Adipocyte (in vitro differentiated cells): ENCODE data around the gene SUSD4.

ENCODE experiments used
- DNase-seq: peaks from one replicate; pipeline ENCODE4 v3.0.0-alpha.2; 2015; ENCODE audit warnings: low read depth
- H3K27me3 ChIP-seq: replicated peaks from 2 replicates; pipeline ENCODE4 v1.7.0; 2013; ENCODE audit warnings: mild to moderate bottlenecking, low read length, moderate library complexity; ENCODE audit not compliant: control insufficient read depth, insufficient read depth
- H3K36me3 ChIP-seq: 2 replicates; pipeline ENCODE4 v1.7.0; 2013; ENCODE audit warnings: low read length, mild to moderate bottlenecking, moderate library complexity; ENCODE audit not compliant: control insufficient read depth, insufficient read depth, severe bottlenecking
- H3K4me1 ChIP-seq: 2 replicates; pipeline ENCODE4 v1.7.0; 2013; ENCODE audit warnings: mild to moderate bottlenecking, low read length, moderate library complexity; ENCODE audit not compliant: control insufficient read depth, insufficient read depth
- H3K4me3 ChIP-seq: 2 replicates; pipeline ENCODE4 v1.7.0; 2013; ENCODE audit warnings: mild to moderate bottlenecking, low read length, moderate library complexity
- H3K9ac ChIP-seq: 2 replicates; pipeline ENCODE4 v1.7.0; 2013; ENCODE audit warnings: mild to moderate bottlenecking, low read length, moderate library complexity
- H3K9me3 ChIP-seq: 2 replicates; pipeline ENCODE4 v1.7.0; 2013; ENCODE audit warnings: mild to moderate bottlenecking, low read length, moderate library complexity; ENCODE audit not compliant: control insufficient read depth

Gene SUSD4

DNA sequence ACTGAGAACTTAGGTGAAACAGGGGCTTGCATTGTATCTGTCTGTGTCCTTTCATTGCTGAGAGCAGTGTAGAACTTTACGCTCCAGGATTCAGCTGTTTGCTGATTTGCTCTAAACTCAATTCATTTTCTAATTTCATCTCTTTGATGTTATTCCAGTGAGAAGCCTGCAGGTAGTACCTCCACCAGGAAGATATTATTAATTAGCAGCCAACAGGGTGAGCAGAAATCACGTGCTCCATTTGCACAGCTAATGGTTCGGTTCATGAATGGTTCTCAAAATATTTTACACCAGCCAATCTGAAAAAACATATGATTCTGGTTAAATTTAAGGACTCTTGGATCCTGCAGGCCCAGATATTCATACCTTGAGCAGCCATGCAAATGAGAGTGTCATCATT is 52.1 kb downstream of the SUSD4 start:
- Histone ChIP-seq H3K36me3 (no peaks in the 10 kb centered on the region), H3K4me3 (no peak overlapping the region), H3K9ac (no peak overlapping the region), H3K4me1 (no peaks in the 10 kb centered on the region), H3K9me3 (no peaks in the 10 kb centered on the region), H3K27me3 (peaks cover 57% of the 10 kb centered on the region)
- no peak for DNase-seq

DNA sequence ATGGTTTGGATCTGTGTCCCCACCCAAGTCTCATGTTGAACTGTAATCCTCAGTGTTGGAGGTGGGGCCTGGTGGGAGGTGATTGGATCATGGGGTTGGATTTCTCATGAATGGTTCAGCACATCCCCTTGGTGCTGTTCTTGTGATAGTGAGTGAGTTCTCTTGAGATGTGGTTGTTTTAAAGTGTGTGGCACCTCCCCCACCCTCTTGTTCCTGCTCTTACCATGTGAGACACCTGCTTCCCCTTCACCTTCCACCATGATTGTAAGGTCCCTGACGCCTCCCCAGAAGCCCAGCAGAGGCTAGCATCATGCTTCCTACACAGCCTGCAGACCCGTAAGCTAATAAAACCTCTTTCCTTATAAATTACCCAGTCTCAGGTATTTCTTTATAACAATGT is 55.8 kb downstream of the SUSD4 start:
- Histone ChIP-seq H3K9me3 (peaks cover 11% of the 10 kb centered on the region), H3K4me3 (no peak overlapping the region), H3K4me1 (no peaks in the 10 kb centered on the region), H3K36me3 (no peaks in the 10 kb centered on the region), H3K27me3 (peaks cover 41% of the 10 kb centered on the region), H3K9ac (no peak overlapping the region)
- no peak for DNase-seq

DNA sequence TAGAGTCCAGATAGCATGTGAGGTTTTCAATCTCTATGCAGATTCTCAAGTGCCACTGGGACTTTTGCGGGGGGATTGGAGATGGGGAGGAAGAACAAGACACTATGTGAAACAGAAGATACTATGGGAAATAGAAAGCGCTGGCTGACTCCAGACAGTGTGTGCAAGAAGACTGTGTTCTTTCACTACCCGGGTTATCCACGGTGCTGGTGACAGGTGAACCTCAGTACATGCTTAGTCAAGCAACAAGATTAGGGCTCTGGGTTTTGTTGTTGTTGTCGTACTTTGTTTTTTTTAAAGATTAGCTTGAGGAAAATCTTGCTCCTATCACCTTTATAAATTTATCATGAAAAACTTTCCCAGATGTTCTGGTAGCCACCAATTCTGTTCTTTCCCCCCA is 56.4 kb downstream of the SUSD4 start:
- Histone ChIP-seq H3K9me3 (peaks cover 14% of the 10 kb centered on the region), H3K4me1 (no peaks in the 10 kb centered on the region), H3K9ac (no peak overlapping the region), H3K27me3 (peaks cover 41% of the 10 kb centered on the region), H3K4me3 (no peak overlapping the region), H3K36me3 (no peaks in the 10 kb centered on the region)
- DNase-seq: no peak

DNA sequence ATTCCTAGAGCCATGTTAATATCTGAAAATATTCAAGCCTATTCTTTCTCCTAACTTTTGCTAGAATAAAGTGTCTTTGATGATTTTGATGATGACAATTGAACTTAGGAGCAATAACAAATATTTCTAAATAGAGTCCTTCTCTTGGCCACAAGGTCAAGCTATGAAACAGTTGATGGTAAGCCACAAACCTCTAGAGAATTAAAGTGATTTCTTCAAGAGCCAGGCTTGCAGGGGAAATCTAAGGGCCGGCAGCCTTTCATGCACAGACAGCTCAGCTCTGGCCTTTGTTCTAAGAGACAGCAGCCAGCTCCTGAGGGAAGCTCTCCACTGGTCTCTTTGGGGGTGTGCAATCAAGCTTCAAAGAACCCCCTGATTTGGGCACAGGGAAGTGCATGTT is 59.0 kb downstream of the SUSD4 start:
- no peak for DNase-seq
- Histone ChIP-seq H3K4me1 (no peaks in the 10 kb centered on the region), H3K36me3 (no peaks in the 10 kb centered on the region), H3K27me3 (peaks cover 29% of the 10 kb centered on the region), H3K4me3 (no peak overlapping the region), H3K9ac (no peak overlapping the region), H3K9me3 (peaks cover 14% of the 10 kb centered on the region)

DNA sequence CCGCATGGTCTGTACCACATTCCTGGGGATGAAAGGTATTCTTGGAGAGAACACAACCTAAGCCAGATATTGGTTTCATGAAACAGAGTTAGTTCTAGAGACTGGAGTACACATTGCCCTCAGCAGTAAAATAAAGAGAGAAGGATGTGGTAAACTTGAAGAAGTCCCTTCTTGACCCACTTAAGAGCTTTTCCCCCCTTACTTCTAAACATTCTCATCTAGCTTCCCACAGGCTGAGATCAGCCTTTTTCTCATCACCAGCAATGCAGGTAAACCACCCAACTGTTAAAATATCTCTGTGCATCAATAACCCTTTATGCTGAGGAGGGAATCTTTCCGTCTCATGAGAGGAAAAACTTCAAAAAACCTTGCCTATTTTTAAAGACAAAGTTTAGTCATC is 62.6 kb downstream of the SUSD4 start:
- DNase-seq: no peak
- Histone ChIP-seq H3K4me3 (no peak overlapping the region), H3K27me3 (peaks cover 7% of the 10 kb centered on the region)

DNA sequence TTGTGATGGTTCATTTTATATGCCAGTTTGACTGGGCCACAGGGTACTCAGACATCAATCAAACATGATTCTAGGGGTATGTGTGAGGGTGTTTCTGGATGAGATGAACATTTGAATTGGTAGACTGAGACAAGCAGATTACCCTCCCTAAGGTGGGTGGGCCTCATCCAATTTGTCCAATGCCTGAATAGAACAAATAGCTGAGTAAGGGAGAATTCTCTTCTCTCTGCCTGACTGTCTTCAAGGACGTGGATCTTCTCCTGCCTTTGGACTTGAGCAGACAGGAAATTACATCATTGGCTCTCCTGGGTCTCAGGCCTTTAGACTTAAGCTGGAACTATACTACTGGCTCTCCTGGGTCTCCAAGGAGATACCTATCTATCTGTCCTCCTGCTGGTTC is 64.4 kb downstream of the SUSD4 start:
- Histone ChIP-seq H3K9me3 (peaks cover 14% of the 10 kb centered on the region), H3K4me1 (no peaks in the 10 kb centered on the region), H3K36me3 (no peaks in the 10 kb centered on the region), H3K4me3 (no peak overlapping the region), H3K27me3 (peaks cover 16% of the 10 kb centered on the region), H3K9ac (no peak overlapping the region)
- DNase-seq: no peak

More for the DNA sequence above, 62.6 kb downstream of the SUSD4 start:
- Histone ChIP-seq H3K9ac (no peak overlapping the region), H3K4me1 (no peaks in the 10 kb centered on the region), H3K9me3 (peaks cover 14% of the 10 kb centered on the region), H3K36me3 (no peaks in the 10 kb centered on the region)

DNA sequence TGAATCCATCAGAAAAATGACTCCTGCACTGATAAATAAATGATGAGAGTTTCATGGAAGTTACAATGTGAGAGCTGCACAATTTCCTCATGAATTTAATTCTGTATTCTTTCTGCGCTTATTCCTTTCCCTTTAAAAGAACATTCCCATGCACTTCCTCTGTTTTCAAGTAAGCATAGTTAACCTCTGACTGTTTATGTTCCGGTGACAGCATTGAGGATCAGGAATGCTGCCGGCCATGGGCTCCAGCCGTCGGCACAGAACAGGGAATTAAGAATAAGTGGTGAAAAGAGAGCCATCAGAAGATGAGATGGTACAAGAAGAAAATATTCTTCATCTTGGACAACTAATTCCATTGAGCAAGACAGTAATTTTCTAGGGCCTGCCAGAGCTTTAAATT is 65.3 kb downstream of the SUSD4 start:
- no peak overlapping the region for H3K4me3 ChIP-seq
- DNase-seq: peak; percentile 36
- H3K36me3 ChIP-seq: no peaks in the 10 kb centered on the region
- peaks cover 9% of the 10 kb centered on the region for H3K9me3 ChIP-seq
- H3K27me3 ChIP-seq: peaks cover 25% of the 10 kb centered on the region
- no peaks in the 10 kb centered on the region for H3K4me1 ChIP-seq
- no peak overlapping the region for H3K9ac ChIP-seq

DNA sequence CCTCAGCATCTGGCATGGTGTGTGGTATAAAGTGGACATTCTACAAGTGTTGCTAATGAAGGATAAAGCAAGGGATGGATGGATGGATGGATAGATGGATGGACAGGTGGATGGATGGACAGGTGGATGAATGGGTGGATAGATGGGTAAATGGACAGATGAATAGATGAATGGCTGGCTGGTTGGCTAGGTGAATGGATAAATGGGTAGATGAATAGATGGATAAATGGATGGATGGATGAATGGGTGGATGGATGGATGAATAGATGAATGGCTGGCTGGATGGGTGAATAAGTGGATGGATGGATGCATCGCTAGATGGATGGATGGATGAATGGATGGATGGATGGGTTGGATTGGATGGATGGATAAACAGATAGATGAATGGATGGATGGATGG is 66.2 kb downstream of the SUSD4 start:
- H3K36me3 ChIP-seq: no peaks in the 10 kb centered on the region
- no peak for DNase-seq
- no peaks in the 10 kb centered on the region for H3K9me3 ChIP-seq
- no peak overlapping the region for H3K4me3 ChIP-seq
- H3K4me1 ChIP-seq: no peaks in the 10 kb centered on the region
- no peak overlapping the region for H3K9ac ChIP-seq
- H3K27me3 ChIP-seq: peaks cover 33% of the 10 kb centered on the region

DNA sequence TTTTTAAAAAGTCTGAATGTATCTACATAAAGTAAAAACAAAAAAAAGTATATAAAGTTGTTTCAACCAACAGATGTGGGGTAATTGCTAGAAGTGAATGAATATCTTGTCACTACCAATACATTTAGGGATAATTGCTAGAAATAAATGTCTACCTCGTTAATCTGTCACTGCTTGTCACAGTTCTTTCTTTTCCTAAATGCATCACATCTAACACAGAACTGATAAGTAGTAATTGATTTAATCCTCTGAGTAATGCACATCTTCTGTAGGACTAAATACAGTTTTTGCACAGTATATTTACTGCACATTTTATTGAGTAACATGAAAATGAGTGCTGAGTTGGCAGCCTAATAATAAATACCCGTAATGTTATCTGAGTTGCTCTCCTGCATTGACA is 72.2 kb downstream of the SUSD4 start:
- H3K9ac ChIP-seq: no peak overlapping the region
- peaks cover 45% of the 10 kb centered on the region for H3K27me3 ChIP-seq
- H3K4me1 ChIP-seq: no peaks in the 10 kb centered on the region
- H3K4me3 ChIP-seq: no peak overlapping the region
- H3K9me3 ChIP-seq: no peaks in the 10 kb centered on the region
- DNase-seq: no peak
- H3K36me3 ChIP-seq: no peaks in the 10 kb centered on the region

DNA sequence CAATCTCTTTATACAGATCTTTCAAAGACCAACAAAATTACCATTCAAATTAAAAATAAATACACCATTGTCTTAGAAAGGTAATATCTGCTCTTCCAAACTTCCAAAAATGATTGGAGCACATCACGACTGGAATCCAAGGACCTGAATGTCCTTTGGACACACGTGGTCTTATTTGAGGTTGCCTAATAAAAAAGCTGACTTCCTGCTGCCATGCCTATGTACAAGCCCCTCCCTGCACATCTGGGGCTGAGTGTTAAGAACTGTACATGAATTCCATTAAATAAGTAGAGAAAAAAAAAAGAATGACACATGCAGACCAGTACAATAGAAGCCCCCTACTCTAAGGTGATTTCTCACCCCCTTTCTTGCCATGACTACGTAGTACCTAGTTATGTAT is 73.6 kb downstream of the SUSD4 start:
- peaks cover 40% of the 10 kb centered on the region for H3K27me3 ChIP-seq
- no peaks in the 10 kb centered on the region for H3K9me3 ChIP-seq
- no peaks in the 10 kb centered on the region for H3K4me1 ChIP-seq
- no peak for DNase-seq
- H3K36me3 ChIP-seq: no peaks in the 10 kb centered on the region
- no peak overlapping the region for H3K4me3 ChIP-seq
- H3K9ac ChIP-seq: no peak overlapping the region

DNA sequence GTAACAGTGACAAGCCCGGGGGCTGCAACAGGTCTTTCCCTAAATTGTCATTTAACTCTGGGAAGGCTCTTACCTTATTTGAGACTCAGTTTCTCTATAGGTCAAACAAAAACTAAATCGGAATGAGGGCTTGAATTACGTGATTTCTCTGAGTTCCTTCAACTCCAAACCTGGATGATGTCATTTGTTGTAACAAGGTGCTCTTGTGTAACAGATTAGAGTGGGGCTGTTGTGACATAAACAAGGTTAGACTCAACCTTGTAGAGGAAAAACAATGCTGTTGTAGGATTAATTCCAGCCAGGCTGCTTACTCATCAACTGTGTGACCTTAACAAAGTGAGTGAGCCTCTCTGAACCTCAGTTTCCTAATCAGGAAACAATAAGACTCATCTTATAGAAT is 74.4 kb downstream of the SUSD4 start:
- Histone ChIP-seq H3K9ac (no peak overlapping the region), H3K27me3 (peaks cover 39% of the 10 kb centered on the region), H3K4me1 (no peaks in the 10 kb centered on the region), H3K4me3 (no peak overlapping the region), H3K36me3 (no peaks in the 10 kb centered on the region), H3K9me3 (no peaks in the 10 kb centered on the region)
- no peak for DNase-seq

DNA sequence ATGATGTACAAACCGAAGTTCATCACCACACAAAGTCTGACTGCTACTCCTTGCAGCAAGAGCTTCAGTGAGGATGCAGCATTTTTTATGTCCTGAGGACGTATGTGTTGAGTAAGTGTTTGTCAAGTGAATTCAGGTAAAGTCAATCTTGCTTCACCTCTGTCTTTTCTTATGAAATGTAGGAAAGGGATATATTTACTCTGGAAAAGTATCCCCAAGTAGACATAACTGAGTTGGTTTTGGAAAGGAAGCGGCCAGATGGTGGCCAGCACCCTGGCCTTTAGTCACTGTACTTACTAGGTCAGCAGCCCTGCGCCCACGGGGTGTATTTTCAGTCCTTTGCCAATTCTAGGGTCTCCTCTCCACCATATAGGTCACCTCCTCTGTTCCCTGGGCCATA is 75.2 kb downstream of the SUSD4 start:
- H3K27me3 ChIP-seq: peaks cover 31% of the 10 kb centered on the region
- no peaks in the 10 kb centered on the region for H3K4me1 ChIP-seq
- H3K4me3 ChIP-seq: no peak overlapping the region
- no peaks in the 10 kb centered on the region for H3K9me3 ChIP-seq
- H3K9ac ChIP-seq: no peak overlapping the region
- DNase-seq: no peak
- no peaks in the 10 kb centered on the region for H3K36me3 ChIP-seq
